ENCODE measurements around the gene ZC3H12A.

ZC3H12A gene

DNA sequence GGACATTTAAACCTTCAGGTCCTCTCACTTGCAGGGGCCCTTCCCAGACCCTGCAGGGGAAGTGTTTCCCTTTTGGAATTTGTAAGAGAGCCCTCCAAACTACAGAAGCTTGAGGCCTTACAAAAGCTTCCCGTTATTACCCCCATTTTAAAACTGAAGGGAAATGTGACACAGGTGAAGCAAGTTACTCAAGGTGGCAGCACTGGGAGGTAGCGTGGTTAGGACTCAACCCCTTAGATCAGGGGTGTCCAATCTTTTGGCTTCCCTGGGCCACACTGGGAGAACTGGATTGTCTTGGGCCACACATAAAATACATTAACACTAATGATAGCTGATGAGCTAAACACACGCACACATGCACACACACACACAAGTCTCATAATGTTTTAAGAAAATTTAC, 15.8 kb upstream of the ZC3H12A start:
- TF ChIP-seq, protein P1, sequence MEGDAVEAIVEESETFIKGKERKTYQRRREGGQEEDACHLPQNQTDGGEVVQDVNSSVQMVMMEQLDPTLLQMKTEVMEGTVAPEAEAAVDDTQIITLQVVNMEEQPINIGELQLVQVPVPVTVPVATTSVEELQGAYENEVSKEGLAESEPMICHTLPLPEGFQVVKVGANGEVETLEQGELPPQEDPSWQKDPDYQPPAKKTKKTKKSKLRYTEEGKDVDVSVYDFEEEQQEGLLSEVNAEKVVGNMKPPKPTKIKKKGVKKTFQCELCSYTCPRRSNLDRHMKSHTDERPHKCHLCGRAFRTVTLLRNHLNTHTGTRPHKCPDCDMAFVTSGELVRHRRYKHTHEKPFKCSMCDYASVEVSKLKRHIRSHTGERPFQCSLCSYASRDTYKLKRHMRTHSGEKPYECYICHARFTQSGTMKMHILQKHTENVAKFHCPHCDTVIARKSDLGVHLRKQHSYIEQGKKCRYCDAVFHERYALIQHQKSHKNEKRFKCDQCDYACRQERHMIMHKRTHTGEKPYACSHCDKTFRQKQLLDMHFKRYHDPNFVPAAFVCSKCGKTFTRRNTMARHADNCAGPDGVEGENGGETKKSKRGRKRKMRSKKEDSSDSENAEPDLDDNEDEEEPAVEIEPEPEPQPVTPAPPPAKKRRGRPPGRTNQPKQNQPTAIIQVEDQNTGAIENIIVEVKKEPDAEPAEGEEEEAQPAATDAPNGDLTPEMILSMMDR (IDR thresholded peaks at IDR 0.05), result no peak; the same call in 1 of the 2 replicates

DNA sequence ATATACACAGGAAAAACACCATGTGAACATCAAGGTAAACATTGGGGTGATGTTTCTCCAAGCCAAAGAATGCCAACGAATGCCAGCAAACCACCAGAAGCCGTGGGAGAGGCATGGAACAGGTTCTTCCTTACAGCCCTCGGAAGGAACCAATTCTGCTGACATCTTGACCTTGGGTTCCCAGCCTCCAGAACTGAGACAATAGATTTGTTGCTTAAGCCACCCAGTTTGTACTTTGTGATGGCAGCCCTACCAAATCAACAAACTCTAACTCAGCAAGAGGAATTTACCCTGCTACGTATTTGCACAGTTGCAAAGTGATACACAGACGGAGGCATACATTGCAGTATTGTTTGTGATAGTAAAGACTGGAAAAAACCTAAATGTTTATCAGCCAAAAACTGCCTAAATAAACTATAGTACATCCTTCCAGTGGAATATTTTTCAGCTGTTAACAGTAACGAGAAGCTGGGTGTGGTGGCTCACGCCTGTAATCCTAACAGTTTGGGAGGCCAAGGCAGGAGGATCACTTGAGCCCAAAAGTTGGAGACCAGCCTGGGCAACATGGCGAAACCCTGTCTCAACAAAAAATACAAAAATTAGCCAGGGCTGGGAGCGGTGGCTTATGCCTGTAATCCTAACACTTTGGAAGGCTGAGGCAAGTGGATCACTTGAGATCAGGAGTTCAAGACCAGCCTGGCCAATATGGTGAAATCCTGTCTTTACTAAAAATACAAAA, 12.5 kb upstream of the ZC3H12A start:
- TF ChIP-seq, protein P1 (IDR thresholded peaks at IDR 0.05), result no peak

DNA sequence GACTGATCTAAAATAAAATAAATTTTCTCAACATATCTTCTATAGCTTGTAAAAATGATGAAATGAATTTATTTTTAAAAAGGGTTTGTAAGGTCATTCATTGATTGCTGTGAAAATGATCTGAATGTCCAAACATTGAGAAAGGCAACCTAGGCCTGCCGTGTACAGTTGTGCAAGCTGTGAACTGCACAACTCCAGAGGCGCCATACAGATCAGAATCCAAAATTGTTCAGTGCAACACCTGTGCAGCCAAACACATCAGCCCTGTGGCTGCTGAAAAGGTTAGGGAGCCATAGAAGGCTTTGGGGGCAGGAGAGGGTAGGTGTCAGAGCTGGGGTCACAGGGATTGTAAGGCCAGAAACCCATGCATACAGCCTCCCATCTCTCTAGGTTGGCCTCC, 9.9 kb upstream of the ZC3H12A start:
- TF ChIP-seq, protein P1 (IDR thresholded peaks at IDR 0.05), result no peak

DNA sequence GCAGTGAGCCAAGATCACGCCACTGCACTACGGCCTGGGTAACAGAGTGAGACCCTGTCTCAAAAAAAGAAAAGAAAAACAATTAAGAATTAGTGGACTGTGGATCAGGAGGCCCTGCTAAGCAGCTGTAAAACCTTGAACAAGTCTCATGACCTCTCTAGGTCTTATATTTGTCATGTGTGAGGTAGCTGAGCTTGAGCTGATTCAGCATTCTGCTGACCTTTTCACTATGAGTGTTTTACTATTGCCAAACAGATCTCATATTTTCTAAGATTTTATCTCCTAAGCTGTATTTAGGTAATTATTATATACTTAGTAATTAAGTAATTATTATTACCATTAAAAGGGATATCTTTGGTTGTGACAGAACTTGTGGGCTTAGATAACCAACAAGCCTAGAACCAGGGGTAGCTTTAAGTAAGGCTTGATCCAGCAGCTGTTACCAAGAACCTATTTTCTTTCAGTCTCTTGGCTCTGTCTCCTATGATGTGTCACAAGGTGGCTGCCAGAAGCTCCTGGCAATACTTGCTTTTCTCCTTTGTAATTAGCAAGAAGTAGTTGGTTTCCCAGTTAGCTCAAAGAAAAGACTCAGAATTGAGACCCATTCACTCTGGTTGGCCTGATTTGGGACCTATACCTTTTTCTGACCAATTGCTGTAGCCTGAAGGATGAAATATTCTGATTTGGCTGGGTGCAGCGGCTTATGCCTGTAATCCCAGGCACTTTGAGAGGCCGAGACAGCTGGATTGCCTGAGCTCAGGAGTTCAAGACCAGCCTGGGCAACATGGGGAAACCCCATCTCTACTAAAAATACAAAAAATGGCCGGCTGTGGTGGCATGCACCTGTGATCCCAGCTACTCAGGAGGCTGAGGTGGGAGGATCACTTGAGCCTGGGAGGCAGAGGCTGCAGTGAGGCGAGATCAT, 8.5 kb upstream of the ZC3H12A start:
- TF ChIP-seq, protein P1 (IDR thresholded peaks at IDR 0.05), result no peak

DNA sequence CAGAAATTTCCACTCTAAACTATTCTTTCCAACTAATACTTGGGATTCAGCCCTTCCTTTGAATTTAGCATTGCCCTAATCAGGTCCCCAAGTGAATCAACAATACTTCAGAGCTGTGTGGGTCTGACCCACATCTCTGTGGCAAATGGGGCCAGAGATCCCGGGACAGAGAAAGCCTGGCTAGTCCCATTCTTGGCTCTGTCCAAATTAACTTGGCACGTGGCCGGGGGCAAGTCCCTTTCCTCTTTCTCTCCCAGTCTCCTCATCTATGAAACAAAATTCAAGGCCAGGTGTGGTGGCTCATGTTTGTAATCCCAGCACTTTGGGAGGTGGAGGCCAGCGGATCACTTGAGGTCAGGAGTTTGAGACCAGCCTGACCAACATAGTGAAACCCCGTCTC, 6.3 kb upstream of the ZC3H12A start:
- TF ChIP-seq, protein P1 (IDR thresholded peaks at IDR 0.05), result no peak

DNA sequence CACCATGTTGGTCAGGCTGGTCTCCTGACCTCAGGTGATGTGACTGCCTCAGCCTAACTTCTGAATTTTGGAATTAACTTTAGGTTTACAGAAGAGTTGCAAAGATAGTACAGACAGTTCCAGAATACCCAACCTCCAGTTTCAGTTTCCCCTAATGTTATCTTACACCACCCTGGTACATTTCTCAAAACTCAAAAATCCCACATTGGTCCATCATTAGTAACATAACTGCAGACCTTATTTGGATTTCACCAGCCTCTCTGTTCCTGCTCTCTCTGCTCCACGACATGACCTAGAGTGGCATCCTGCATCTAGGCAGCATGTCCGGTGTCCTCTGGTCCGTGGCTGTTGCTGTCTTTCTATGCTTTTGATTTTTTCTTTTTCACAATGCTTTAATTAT, 5.0 kb upstream of the ZC3H12A start:
- TF ChIP-seq, protein P1 (IDR thresholded peaks at IDR 0.05), result no peak

DNA sequence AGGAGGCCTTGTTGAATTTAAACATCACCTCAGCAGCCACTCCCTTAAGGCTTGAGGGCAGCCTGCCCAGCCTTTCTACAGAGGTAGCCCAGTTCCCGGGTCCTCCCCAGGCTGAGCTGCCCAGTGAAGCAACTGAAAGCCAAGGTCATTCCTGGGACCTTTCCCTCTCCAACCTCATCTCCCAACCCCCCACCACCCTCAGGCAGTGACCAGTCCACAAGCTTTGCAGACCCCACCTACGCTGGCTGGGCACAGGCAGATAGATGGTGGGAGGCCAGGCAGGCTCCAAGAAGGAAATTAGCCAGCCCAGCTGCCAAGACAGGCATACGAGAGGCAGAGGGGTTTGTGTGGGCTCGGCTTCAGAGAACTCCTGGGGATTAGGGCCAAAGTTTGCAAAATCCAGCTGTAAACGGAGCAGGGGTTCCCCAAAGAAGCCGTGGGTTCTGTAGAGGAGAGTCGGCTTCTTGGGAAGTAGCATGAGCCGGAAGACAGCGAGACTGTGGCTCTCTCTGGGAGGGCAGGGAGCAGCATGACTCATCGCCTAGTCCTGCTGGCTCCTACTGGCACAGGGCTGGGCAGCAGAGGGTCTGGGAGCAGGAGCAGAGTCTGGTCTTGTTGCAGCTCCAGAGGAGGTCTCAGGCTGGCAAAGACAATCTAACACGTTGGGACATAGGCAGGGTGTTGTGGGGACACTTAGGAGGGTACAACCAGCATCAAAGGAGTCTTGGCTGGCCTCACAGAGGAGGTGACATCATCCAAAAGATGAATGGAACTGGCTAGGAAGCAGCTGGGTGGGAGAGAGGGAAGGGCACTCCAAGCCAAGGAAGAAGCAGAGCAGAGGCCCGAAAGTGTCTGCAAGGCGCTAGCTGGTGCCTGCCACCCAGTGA, 2.8 kb upstream of the ZC3H12A start:
- TF ChIP-seq, protein P1 (IDR thresholded peaks at IDR 0.05), result no peak
